ENCODE data around the gene MPP1. TPM values are rescaled to one million over a fixed set of nuclear protein-coding genes. Genes with fewer than 3 reads are reported as not detected.

The MPP1 gene
- total RNA-seq, 4 donors from 2014 or later = 3.7 to 21.2 (median 13.2) TPM

DNA sequence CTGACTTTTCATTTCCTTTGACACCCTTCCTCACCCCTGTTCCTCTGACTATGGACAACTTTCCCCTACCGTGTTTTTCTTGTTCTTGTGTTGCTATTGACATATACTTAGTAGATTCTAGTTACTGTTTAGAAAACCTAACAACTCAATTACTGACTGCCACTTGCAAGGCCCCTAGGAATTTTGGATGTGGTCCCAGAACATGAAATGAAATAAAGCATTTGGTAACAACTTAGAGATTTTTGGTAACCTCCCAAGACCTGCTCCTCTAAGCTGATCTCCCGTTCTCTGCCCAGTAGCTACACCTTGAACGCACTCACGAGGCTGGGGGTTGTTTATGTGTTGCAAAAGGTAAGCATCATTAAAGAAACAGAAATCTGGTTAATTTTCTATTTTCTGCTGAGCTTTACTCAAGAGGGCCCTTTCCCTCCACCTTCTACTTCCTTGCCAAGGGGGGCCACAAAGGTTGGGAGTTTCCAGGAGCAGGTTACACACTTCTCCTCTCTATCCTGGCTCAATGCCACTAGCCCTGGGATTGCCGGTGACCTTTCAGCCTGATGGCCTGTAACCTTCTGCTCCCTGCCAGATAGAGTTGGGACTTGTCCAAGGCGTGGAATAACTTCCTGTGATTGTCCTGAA is 74.9 kb downstream of the MPP1 start:
- TF ChIP-seq, protein P1, sequence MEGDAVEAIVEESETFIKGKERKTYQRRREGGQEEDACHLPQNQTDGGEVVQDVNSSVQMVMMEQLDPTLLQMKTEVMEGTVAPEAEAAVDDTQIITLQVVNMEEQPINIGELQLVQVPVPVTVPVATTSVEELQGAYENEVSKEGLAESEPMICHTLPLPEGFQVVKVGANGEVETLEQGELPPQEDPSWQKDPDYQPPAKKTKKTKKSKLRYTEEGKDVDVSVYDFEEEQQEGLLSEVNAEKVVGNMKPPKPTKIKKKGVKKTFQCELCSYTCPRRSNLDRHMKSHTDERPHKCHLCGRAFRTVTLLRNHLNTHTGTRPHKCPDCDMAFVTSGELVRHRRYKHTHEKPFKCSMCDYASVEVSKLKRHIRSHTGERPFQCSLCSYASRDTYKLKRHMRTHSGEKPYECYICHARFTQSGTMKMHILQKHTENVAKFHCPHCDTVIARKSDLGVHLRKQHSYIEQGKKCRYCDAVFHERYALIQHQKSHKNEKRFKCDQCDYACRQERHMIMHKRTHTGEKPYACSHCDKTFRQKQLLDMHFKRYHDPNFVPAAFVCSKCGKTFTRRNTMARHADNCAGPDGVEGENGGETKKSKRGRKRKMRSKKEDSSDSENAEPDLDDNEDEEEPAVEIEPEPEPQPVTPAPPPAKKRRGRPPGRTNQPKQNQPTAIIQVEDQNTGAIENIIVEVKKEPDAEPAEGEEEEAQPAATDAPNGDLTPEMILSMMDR (IDR thresholded peaks at IDR 0.05) = no peak
- TF ChIP-seq POLR2A (IDR thresholded peaks at IDR 0.05) = no peak
- peaks cover 7 to 86% (median 50%) of the 10 kb centered on the region in 3 donors for H3K4me1 ChIP-seq
- no peaks in the 10 kb centered on the region for H3K36me3 ChIP-seq
- intact Hi-C loops (cut with DNase I) = no loop called here
- no peak for DNase-seq
- H3K9me3 ChIP-seq = no peaks in the 10 kb centered on the region
- no peaks in the 10 kb centered on the region for H3K27me3 ChIP-seq
- H3K27ac ChIP-seq = peak overlapping the region in 3 of 4 donors; percentile 51 to 84 (median 77)
- WGBS, 2 donors = 4 to 30% methylated on average over 4 to 6 of the region's 6 CpGs
- no peak overlapping the region for H3K4me3 ChIP-seq

DNA sequence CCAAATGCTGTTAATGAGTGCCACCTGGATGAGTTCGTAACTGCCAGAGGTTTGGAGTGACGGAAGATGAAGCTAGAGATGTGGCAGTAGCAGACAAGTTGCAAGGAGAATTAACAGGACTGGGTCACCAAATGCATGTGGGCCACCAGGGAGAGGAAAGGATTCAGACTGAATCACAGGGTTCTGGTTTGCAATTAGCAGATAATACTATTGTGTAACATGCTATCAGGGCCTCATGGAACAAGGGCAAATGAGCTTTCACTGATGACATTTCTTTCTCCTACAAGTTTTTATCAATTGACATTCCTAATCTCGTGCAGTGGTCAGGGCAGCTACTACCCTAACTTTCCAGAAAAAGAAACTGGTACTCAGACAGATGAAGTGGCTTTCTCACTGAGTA is 75.8 kb downstream of the MPP1 start:
- Histone ChIP-seq H3K4me3 (no peak overlapping the region), H3K4me1 (peaks cover 7 to 77% (median 46%) of the 10 kb centered on the region in 3 donors), H3K27me3 (no peaks in the 10 kb centered on the region), H3K36me3 (no peaks in the 10 kb centered on the region), H3K9me3 (no peaks in the 10 kb centered on the region), H3K27ac (peak overlapping the region in 3 of 4 donors; percentile 51 to 84 (median 77))
- 66 to 92% methylated on average over 2 to 3 of the region's 3 CpGs for WGBS, 2 donors
- intact Hi-C loops (cut with DNase I) = no loop called here
- TF ChIP-seq, protein P1 (IDR thresholded peaks at IDR 0.05) = no peak
- TF ChIP-seq POLR2A (IDR thresholded peaks at IDR 0.05) = no peak
- no peak for DNase-seq

Small RNAs within 50 kb of the gene (small RNA-seq; reads per million reads assigned to genes)
- 0 reads per million in 4 donors for gene SNORA36A

Other genes with a start within 250 kb of the MPP1 start
- not detected for gene CTAG1A, start 220.4 kb downstream of the MPP1 start, total RNA-seq
- gene CTAG1B, start 186.2 kb downstream of the MPP1 start, total RNA-seq = not detected
- gene CTAG2, start 151.9 kb downstream of the MPP1 start, total RNA-seq = not detected
- gene GAB3, start 54.4 kb downstream of the MPP1 start, total RNA-seq = 1 to 10 TPM in 3 of 4 donors, under 1 TPM in 1; 0.61 to 4.4 (median 1.8) TPM
- gene DKC1, start 42.6 kb downstream of the MPP1 start, total RNA-seq = 10 to 100 TPM; 41.5 to 86.2 (median 49.5) TPM
- not detected for gene SMIM9, start 29.2 kb upstream of the MPP1 start, total RNA-seq
- gene F8A1, start 80.9 kb upstream of the MPP1 start, total RNA-seq = 10 to 100 TPM in 1 of 4 donors, 1 to 10 TPM in 2, under 1 TPM in 1; 0.35 to 13.7 (median 3.8) TPM
- gene F8, start 217.2 kb upstream of the MPP1 start, total RNA-seq = 1 to 10 TPM; 1.2 to 7.4 (median 4.3) TPM
- gene FUNDC2, start 221.4 kb upstream of the MPP1 start, total RNA-seq = 10 to 100 TPM in 3 of 4 donors, 1 to 10 TPM in 1; 7.8 to 51.7 (median 34.7) TPM

All from esophagus squamous epithelium (tissue), 5 donors.